AG10803 (cell line): ENCODE results near the gene LRRC61.
A peak's percentile ranks its signal among the peaks of the same experiment; 100 is the strongest.

Experiments
- DNase-seq: peaks from one replicate; pipeline ENCODE4 v3.0.0; 2010; ENCODE audit warnings: low read depth
- H3K4me3 ChIP-seq: 2 replicates; pipeline ENCODE4 v1.5.1; 2011; ENCODE audit warnings: mild to moderate bottlenecking, low read length, control low read depth
- TF ChIP-seq, protein P1 (sequence below): conservative IDR thresholded peaks from 2 replicates; pipeline ENCODE4 v1.5.1; 2011; ENCODE audit warnings: mild to moderate bottlenecking, low read length, control low read depth, inconsistent platforms

Gene LRRC61

DNA sequence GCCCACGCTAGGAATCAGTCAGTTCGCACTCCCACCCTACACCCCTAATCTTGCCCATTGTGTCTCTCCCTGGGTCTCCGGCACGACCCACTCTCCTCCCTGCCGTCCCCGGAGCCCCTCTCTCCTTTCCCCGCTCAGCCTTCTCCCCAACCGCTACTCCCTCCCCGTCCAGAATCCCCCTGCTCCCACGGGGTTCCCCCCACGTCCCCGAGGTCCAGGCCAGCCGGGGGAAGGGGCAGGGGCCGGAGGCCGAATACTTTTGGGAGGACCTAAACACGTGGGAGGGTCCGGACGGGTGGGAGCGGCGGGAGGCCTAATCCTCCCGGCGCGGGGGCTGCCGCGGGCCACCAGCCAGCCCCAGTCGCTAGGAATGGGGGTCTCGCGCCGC is 17.7 kb downstream of the LRRC61 start:
- no peak for DNase-seq
- TF ChIP-seq, protein P1, sequence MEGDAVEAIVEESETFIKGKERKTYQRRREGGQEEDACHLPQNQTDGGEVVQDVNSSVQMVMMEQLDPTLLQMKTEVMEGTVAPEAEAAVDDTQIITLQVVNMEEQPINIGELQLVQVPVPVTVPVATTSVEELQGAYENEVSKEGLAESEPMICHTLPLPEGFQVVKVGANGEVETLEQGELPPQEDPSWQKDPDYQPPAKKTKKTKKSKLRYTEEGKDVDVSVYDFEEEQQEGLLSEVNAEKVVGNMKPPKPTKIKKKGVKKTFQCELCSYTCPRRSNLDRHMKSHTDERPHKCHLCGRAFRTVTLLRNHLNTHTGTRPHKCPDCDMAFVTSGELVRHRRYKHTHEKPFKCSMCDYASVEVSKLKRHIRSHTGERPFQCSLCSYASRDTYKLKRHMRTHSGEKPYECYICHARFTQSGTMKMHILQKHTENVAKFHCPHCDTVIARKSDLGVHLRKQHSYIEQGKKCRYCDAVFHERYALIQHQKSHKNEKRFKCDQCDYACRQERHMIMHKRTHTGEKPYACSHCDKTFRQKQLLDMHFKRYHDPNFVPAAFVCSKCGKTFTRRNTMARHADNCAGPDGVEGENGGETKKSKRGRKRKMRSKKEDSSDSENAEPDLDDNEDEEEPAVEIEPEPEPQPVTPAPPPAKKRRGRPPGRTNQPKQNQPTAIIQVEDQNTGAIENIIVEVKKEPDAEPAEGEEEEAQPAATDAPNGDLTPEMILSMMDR: no peak
- H3K4me3 ChIP-seq: peak overlapping the region; percentile 36

DNA sequence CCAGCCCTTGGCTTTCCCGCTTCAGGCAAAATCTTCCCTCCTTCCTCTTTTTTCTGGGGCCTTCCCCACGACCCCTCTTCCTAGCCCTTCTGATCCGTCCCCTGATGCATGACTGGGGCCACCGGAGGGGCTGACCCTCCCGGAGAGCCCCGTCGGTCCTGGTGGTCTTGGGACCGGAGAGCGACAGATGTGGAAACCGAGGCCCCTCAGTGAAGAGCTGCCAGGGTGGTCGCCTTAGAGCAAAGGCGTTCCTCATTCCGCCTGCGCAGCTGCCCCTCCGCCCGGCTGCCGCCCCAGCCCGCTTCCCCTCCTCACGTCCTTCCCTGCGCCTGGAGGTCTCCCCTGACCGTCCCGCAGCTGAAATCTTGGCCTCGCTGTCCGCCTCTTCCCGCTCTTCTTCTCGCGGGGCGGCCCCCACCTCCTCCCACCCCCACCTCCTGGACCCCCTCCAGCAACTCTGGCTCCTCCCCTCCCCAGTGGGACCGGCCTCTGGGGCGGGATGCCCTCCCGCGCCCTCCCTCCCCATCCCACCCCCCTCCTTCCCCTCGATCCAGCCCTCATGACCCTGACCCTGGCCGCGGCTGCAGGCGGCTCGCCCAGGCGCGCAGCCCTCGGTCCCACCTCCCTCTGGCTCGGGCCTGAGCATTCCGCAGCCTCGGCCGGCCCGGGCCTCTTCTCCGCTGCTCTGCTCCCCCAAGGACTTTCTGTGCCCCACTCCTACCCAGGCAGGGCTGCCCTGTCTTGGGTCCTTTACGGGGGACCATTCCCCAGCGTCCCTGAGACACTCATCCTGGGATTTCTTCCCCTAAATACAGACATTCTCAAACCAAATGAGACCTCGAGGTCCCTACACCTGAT is 18.3 kb downstream of the LRRC61 start, which contains the start of gene RARRES2:
RARRES2 (minus strand) TSS at position 367 of the 858 bp plus-strand sequence. CDS start 1,020 bp downstream, outside the sequence.
- H3K4me3 ChIP-seq: peak within 1 kb of the TSS; percentile 36
- no peak for DNase-seq
- TF ChIP-seq, protein P1: no peak

DNA sequence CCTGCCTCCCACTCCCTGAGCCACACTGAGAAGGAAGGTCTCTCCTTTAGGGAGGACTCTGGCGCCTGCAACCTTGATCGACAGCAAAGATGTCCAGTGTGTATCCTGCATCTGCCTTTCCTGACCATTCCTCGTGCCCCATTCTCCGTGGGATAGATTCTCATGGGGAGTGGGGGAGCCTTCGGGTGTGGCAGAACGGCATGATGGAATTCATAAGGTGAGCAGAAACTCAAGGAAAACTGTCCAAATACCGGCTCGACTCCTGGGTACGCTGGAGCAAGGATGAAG is 18.9 kb downstream of the LRRC61 start:
- no peak overlapping the region for H3K4me3 ChIP-seq
- DNase-seq: no peak
- TF ChIP-seq, protein P1: no peak

DNA sequence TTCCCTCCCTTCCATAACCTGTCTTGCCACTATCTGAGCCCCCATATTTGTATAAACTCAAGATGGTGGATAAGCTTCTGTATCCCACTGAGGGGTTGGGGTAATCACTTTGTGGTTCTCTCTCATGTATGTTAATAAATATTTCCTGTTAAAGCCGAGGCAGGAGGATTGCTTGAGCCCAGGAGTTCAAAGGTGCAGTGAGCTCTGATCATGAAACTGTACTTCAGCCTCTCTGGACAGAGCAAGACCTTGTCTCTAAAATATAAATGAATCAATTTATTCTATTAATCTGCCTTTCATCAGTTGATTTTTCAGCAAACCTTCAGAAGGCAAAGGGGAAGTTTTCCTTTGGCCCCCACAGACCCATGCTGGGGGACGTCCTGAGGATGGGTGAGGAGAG is 20.1 kb downstream of the LRRC61 start:
- no peak for DNase-seq
- no peak overlapping the region for H3K4me3 ChIP-seq
- TF ChIP-seq, protein P1: no peak

DNA sequence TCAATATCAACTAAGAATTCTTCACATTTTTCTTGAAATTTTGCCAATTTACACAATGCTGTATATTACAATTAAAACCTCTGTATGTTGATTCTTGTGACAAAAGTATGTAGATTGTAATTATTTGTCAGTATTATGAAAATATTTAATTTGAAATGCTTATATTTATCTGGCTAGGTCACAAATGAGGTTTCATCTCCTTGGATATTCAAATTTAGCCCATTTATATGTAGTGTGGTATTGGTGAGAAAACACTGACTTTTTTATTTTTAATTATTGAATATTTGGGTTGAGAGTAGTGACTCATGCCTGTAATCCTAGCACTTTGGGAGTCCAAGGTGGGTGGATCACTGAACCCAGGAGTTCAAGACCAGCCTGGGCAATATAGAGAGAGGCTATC is 21.1 kb downstream of the LRRC61 start:
- TF ChIP-seq, protein P1: no peak
- DNase-seq: no peak
- H3K4me3 ChIP-seq: no peak overlapping the region

DNA sequence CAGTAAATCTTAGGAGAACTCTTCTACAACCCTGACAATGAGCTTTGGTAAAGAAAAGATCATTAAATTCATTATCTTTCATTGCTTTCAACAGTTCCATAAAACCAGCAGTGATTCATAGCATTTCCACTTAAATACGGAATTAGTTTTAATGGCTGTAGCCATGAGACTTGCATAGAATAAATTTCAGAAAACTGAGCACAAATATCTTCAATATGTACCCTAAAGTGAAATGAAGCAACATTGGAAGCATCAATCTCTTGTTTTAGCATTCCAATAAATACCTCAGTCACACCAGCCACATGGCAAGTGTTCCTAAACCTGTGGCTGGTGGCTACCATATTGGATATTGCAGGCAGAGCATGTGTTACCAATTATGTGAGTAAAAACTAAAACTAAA is 21.9 kb downstream of the LRRC61 start:
- DNase-seq: peak; percentile 95

DNA sequence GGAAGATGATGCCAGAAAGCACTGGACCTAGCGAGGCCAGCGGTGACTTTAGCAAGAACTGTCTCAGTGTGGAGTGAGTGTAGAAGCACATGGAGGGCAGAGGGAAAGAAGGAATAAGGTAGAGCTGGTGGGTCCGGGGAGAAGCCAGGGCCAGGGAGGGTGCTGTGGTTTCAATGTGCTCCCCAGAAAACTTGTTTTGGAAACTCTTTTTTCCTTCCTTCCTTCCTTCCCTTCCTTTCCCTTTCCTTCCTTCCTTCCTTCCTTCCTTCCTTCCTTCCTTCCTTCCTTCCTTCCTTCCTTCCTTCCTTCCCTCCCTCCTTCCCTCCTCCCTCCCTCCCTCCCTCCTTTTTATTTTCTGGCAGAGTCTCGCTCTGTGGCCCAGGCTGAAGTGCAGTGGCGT is 23.8 kb downstream of the LRRC61 start:
- TF ChIP-seq, protein P1: no peak
- no peak overlapping the region for H3K4me3 ChIP-seq
- no peak for DNase-seq

More for the DNA sequence above, 21.9 kb downstream of the LRRC61 start:
- TF ChIP-seq, protein P1: no peak
- H3K4me3 ChIP-seq: no peak overlapping the region
